GM12878 (cell line): ENCODE data around the gene BCAN. TPM values are rescaled to one million over a fixed set of nuclear protein-coding genes. Genes with fewer than 3 reads are reported as not detected.
A peak's percentile ranks its signal among the peaks of the same experiment; 100 is the strongest.

Experiments used
- BMI1 ChIP-seq: fragments of 450-650 bp; IDR thresholded peaks from 2 replicates; pipeline ENCODE4 v1.6.1; 2016; ENCODE audit warnings: mild to moderate bottlenecking, moderate library complexity, borderline replicate concordance
- CBFB ChIP-seq: IDR thresholded peaks from 2 replicates; pipeline ENCODE4 v1.6.1; 2016; ENCODE audit warnings: antibody characterized with exemption, low read depth
- CHD1 ChIP-seq: IDR thresholded peaks from 2 replicates; pipeline ENCODE4 v1.6.1; 2012; ENCODE audit warnings: low read depth, low read length, improper control_type of control experiment
- EED ChIP-seq: sonication (generic); IDR thresholded peaks from 2 replicates; pipeline ENCODE4 v1.6.1; 2016; ENCODE audit warnings: antibody characterized with exemption, low read depth
- EP300 ChIP-seq, 2 experiments: fragments of 150-350 bp in 1 of 2; IDR thresholded peaks; 2 replicates each; pipeline ENCODE4 v1.6.1; 2011 to 2012; ENCODE audit warnings: low read depth in 2 of 2, low read length in 2 of 2, borderline replicate concordance in 1 of 2, improper control_type of control experiment in 1 of 2, inconsistent platforms in 1 of 2; ENCODE audit not compliant: control insufficient read depth in 1 of 2
- FOXK2 ChIP-seq: fragments of 450-650 bp; IDR thresholded peaks from 2 replicates; pipeline ENCODE4 v1.6.1; 2017; ENCODE audit warnings: mild to moderate bottlenecking, moderate library complexity
- HCFC1 ChIP-seq: fragments of 150-350 bp; IDR thresholded peaks from 2 replicates; pipeline ENCODE4 v1.6.1; 2014; ENCODE audit warnings: low read length
- IKZF1 ChIP-seq: fragments of 450-650 bp; conservative IDR thresholded peaks from 2 replicates; pipeline ENCODE4 v1.6.1; 2017; ENCODE audit warnings: antibody characterized with exemption, mild to moderate bottlenecking
- IKZF2 ChIP-seq, 2 experiments: fragments of 450-650 bp; IDR thresholded peaks; 2 replicates each; pipeline ENCODE4 v1.6.1; 2017; ENCODE audit warnings: mild to moderate bottlenecking in 2 of 2, moderate library complexity in 2 of 2
- IRF4 ChIP-seq: IDR thresholded peaks from 2 replicates; pipeline ENCODE4 v1.6.1; 2011; ENCODE audit warnings: low read depth, low read length
- LARP7 ChIP-seq: fragments of 450-650 bp; IDR thresholded peaks from 2 replicates; pipeline ENCODE4 v1.6.1; 2017; ENCODE audit warnings: mild to moderate bottlenecking
- NBN ChIP-seq: fragments of 450-650 bp; IDR thresholded peaks from 2 replicates; pipeline ENCODE4 v1.6.1; 2016
- NR2C1 ChIP-seq: fragments of 450-650 bp; IDR thresholded peaks from 2 replicates; pipeline ENCODE4 v1.6.1; 2017; ENCODE audit warnings: antibody characterized with exemption, mild to moderate bottlenecking, moderate library complexity
- PML ChIP-seq: IDR thresholded peaks from 2 replicates; pipeline ENCODE4 v1.6.1; 2012; ENCODE audit warnings: low read length, inconsistent platforms
- POLR2AphosphoS5 ChIP-seq: IDR thresholded peaks from 2 replicates; pipeline ENCODE4 v1.6.1; 2011; ENCODE audit warnings: mild to moderate bottlenecking, low read length, inconsistent platforms
- RB1 ChIP-seq: fragments of 450-650 bp; formaldehyde crosslinking; IDR thresholded peaks from 2 replicates; pipeline ENCODE4 v1.6.1; 2017; ENCODE audit warnings: mild to moderate bottlenecking, borderline replicate concordance
- RUNX3 ChIP-seq: IDR thresholded peaks from 2 replicates; pipeline ENCODE4 v1.6.1; 2012; ENCODE audit warnings: low read length, inconsistent platforms
- SUZ12 ChIP-seq: fragments of 200-600 bp; sonication (generic); IDR thresholded peaks from one replicate; pipeline ENCODE4 v1.6.1; 2018; ENCODE audit warnings: antibody characterized with exemption, mild to moderate bottlenecking; ENCODE audit not compliant: unreplicated experiment
- YY1 ChIP-seq: IDR thresholded peaks from 2 replicates; pipeline ENCODE4 v1.6.1; 2011; ENCODE audit warnings: low read depth, mild to moderate bottlenecking, low read length
- polyA plus RNA-seq, 11 experiments: library from polyadenylated mRNA; depleted of rRNA in 4 of 11; unstranded in 6 of 11; stranded (reverse) in 5 of 11; fragments of >200 nt; fragmentation: Nextera tagmentation in 4 of 11; fragmentation: Illumina TruSeq in 1 of 11; extraction: Ambion mirVana in 4 of 11; extraction: Trizol in 1 of 11; gene quantifications; 1 replicate in 1 of 11; 2 replicates in 10 of 11; pipeline versions ENCODE4 v1.2.1 to v1.2.3, GENCODE V29; 2011 to 2016; ENCODE audit warnings: inconsistent platforms in 2 of 11, missing spikeins in 2 of 11, low read depth in 1 of 11
- total RNA-seq, 4 experiments: library from RNA; depleted of rRNA in 3 of 4; stranded (reverse); fragments of >200 nt in 3 of 4; fragmentation: Illumina TruSeq in 1 of 4; extraction: Trizol in 1 of 4; gene quantifications; 2 replicates each; pipeline versions ENCODE4 v1.2.1 to v1.2.3, GENCODE V29; 2013 to 2021
- TF ChIP-seq, protein P1 (sequence below): fragments of 450-650 bp; IDR thresholded peaks from 2 replicates; pipeline ENCODE4 v1.6.1; 2017; ENCODE audit warnings: low read depth, mild to moderate bottlenecking, moderate library complexity
- TF ChIP-seq, protein P2 (sequence below): fragments of 450-650 bp; IDR thresholded peaks from 2 replicates; pipeline ENCODE4 v1.6.1; 2017; ENCODE audit warnings: mild to moderate bottlenecking
- TF ChIP-seq, protein P3 (sequence below): IDR thresholded peaks from 2 replicates; pipeline ENCODE4 v1.6.1; 2012; ENCODE audit warnings: low read depth, low read length, improper control_type of control experiment
- TF ChIP-seq, protein P4 (sequence below): fragments of 450-650 bp; IDR thresholded peaks from 2 replicates; pipeline ENCODE4 v1.6.1; 2018; ENCODE audit warnings: borderline replicate concordance, mild to moderate bottlenecking; ENCODE audit not compliant: partially characterized antibody
- TF ChIP-seq, protein P5 (sequence below): IDR thresholded peaks from 2 replicates; pipeline ENCODE4 v1.6.1; 2012; ENCODE audit warnings: low read depth, low read length, improper control_type of control experiment

The BCAN gene
- total and polyA plus RNA-seq, 10 of the 15 experiments (the other 5 are each of a cell fraction or from before 2014, with no cell fraction given), result 0.05 to 1.3 (median 0.18) TPM; not detected in 1

DNA sequence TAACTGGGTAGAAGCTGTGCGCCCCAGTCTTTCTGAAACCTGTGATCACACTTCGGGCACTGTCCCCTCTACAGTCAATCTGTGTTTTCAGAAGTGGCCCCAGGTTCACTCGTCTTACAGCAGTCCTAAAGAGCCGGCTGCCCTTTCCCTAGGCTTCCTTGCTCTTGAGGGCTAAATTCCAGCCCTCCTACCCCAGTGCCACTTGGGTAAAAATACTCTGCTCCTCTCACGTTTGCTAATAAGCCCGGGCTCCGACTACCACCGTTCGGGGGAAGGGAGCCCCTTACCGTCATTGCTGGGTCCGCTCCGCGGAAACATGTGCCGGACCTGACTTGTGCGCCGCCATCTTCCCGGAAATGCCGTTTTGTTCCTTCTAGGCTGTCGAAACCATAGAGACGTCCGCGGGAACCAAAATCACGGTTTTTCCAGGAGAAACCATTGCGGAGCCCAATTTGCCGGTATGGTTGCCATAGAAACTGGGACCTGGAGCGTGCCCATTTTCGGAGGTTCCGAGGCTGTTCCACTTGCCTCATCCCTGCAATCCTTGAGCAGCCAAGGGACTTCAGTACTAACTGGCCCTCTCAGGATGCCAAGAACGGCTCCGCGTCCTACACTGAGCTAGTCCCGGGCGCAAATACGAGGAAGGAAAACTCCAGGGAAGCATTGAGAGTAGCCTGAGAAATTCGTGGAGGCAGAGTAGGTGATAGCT, 40.6 kb upstream of the BCAN start, which contains the start of gene GPATCH4 (continued):
- TF ChIP-seq, protein P1, sequence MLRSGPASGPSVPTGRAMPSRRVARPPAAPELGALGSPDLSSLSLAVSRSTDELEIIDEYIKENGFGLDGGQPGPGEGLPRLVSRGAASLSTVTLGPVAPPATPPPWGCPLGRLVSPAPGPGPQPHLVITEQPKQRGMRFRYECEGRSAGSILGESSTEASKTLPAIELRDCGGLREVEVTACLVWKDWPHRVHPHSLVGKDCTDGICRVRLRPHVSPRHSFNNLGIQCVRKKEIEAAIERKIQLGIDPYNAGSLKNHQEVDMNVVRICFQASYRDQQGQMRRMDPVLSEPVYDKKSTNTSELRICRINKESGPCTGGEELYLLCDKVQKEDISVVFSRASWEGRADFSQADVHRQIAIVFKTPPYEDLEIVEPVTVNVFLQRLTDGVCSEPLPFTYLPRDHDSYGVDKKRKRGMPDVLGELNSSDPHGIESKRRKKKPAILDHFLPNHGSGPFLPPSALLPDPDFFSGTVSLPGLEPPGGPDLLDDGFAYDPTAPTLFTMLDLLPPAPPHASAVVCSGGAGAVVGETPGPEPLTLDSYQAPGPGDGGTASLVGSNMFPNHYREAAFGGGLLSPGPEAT, result peak; percentile 90
- TF ChIP-seq BMI1, result peak; percentile 82
- TF ChIP-seq RUNX3, result peak; percentile 51; the same call in 1 of the 2 replicates
- TF ChIP-seq PML, result peak; percentile 65; the same call in 1 of the 2 replicates
- TF ChIP-seq, protein P2, sequence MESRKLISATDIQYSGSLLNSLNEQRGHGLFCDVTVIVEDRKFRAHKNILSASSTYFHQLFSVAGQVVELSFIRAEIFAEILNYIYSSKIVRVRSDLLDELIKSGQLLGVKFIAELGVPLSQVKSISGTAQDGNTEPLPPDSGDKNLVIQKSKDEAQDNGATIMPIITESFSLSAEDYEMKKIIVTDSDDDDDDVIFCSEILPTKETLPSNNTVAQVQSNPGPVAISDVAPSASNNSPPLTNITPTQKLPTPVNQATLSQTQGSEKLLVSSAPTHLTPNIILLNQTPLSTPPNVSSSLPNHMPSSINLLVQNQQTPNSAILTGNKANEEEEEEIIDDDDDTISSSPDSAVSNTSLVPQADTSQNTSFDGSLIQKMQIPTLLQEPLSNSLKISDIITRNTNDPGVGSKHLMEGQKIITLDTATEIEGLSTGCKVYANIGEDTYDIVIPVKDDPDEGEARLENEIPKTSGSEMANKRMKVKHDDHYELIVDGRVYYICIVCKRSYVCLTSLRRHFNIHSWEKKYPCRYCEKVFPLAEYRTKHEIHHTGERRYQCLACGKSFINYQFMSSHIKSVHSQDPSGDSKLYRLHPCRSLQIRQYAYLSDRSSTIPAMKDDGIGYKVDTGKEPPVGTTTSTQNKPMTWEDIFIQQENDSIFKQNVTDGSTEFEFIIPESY, result no peak
- TF ChIP-seq, protein P3, sequence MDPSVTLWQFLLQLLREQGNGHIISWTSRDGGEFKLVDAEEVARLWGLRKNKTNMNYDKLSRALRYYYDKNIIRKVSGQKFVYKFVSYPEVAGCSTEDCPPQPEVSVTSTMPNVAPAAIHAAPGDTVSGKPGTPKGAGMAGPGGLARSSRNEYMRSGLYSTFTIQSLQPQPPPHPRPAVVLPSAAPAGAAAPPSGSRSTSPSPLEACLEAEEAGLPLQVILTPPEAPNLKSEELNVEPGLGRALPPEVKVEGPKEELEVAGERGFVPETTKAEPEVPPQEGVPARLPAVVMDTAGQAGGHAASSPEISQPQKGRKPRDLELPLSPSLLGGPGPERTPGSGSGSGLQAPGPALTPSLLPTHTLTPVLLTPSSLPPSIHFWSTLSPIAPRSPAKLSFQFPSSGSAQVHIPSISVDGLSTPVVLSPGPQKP, result peak; percentile 38; the same call in 1 of the 2 replicates
- TF ChIP-seq CBFB, result peak; percentile 43; the same call in 1 of the 2 replicates
- TF ChIP-seq NR2C1, result 0 out of 2 replicates have a peak, but pooled peaks have one; percentile 23
- no peak for TF ChIP-seq SUZ12
- peak; percentile 38; the same call in 1 of the 2 replicates for TF ChIP-seq EED
- TF ChIP-seq, protein P4, sequence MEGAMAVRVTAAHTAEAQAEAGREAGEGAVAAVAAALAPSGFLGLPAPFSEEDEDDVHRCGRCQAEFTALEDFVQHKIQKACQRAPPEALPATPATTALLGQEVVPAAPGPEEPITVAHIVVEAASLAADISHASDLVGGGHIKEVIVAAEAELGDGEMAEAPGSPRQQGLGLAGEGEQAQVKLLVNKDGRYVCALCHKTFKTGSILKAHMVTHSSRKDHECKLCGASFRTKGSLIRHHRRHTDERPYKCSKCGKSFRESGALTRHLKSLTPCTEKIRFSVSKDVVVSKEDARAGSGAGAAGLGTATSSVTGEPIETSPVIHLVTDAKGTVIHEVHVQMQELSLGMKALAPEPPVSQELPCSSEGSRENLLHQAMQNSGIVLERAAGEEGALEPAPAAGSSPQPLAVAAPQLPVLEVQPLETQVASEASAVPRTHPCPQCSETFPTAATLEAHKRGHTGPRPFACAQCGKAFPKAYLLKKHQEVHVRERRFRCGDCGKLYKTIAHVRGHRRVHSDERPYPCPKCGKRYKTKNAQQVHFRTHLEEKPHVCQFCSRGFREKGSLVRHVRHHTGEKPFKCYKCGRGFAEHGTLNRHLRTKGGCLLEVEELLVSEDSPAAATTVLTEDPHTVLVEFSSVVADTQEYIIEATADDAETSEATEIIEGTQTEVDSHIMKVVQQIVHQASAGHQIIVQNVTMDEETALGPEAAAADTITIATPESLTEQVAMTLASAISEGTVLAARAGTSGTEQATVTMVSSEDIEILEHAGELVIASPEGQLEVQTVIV, result peak; percentile 35
- no peak for TF ChIP-seq FOXK2
- TF ChIP-seq CHD1, result 0 out of 2 replicates have a peak, but pooled peaks have one; percentile 57
- TF ChIP-seq IKZF1, result peak; percentile 82
- TF ChIP-seq, protein P5, sequence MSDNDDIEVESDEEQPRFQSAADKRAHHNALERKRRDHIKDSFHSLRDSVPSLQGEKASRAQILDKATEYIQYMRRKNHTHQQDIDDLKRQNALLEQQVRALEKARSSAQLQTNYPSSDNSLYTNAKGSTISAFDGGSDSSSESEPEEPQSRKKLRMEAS, result peak; percentile 99
- peak; percentile 53; the same call in 1 of the 2 replicates for TF ChIP-seq NBN
- 0 out of 4 replicates have a peak, but pooled peaks of 1 of the 2 experiments have one; percentile 13 for TF ChIP-seq EP300 (IDR thresholded peaks at IDR 0.05; ENCODE audit: borderline replicate concordance in 1 of 2, control insufficient read depth in 1 of 2, low read depth in 2 of 2, low read length in 2 of 2)
- TF ChIP-seq IKZF2 (IDR thresholded peaks at IDR 0.05), result peak; percentile 44 to 64; a peak in 3 of 4 replicates
- TF ChIP-seq YY1, result peak; percentile 99
- TF ChIP-seq POLR2AphosphoS5, result peak; percentile 89
- TF ChIP-seq LARP7, result peak; percentile 46
- TF ChIP-seq IRF4, result 0 out of 2 replicates have a peak, but pooled peaks have one; percentile 5
- TF ChIP-seq HCFC1, result peak; percentile 67
- peak; percentile 80; the same call in 1 of the 2 replicates for TF ChIP-seq RB1
